Testis (tissue), 3 donors: Measurements from ENCODE around the gene IL32. TPM values are rescaled to one million over a fixed set of nuclear protein-coding genes. Genes with fewer than 3 reads are reported as not detected.

Experiments used
- DNase-seq: peaks from one replicate; pipeline ENCODE4 v3.0.0-alpha.2; 2019
- H3K27ac ChIP-seq, 2 donors: fragments of 200-600 bp; sonication (generic); one replicate each; pipeline ENCODE4 v1.5.1; 2019
- H3K27me3 ChIP-seq: fragments of 200-600 bp; sonication (generic); one replicate; pipeline ENCODE4 v1.5.1; 2019
- H3K36me3 ChIP-seq: fragments of 200-600 bp; sonication (generic); one replicate; pipeline ENCODE4 v1.5.1; 2017; ENCODE audit warnings: low read depth; ENCODE audit errors: missing control alignments
- H3K4me1 ChIP-seq: fragments of 200-600 bp; sonication (generic); one replicate; pipeline ENCODE4 v1.5.1; 2019
- H3K4me3 ChIP-seq, 2 donors: fragments of 200-600 bp; sonication (generic); one replicate each; pipeline ENCODE4 v1.5.1; 2017 to 2019
- H3K9me3 ChIP-seq: fragments of 200-600 bp; sonication (generic); one replicate; pipeline ENCODE4 v1.5.1; 2017
- POLR2A ChIP-seq: fragments of 450-650 bp; IDR thresholded peaks from one replicate; pipeline ENCODE4 v1.6.1; 2017; ENCODE audit warnings: antibody characterized with exemption, mild to moderate bottlenecking, moderate library complexity
- WGBS, 2 donors: methylation state at CpG; one replicate each; pipeline ENCODE4 v1.1.5; 2018; 5-methylcytosine and 5-hydroxymethylcytosine counted together
- intact Hi-C: fragments of 100-400 bp; cut with DNase I; formaldehyde crosslinking; loops from one replicate; pipeline ENCODE4 v1.15.1; 2023; ENCODE audit warnings: low total_unique reads
- polyA plus RNA-seq: library from polyadenylated mRNA; stranded (reverse); fragments of 350-450 nt; fragmentation: Illumina TruSeq; extraction: RNeasy Lipid Tissue Mini Kit (QIAGEN cat#74804); gene quantifications from one replicate; pipeline ENCODE4 v1.2.3, GENCODE V29; 2014; ENCODE audit warnings: low read depth, low replicate concordance; ENCODE audit not compliant: insufficient read depth
- total RNA-seq, 2 donors: library from RNA; depleted of rRNA; stranded (reverse); fragments of >200 nt; gene quantifications; one replicate each; pipeline ENCODE4 v1.2.3, GENCODE V29; 2016
- TF ChIP-seq, protein P1 (sequence below), 3 experiments: fragments of 450-650 bp in 2 of 3; fragments of 200-600 bp in 1 of 3; sonication (generic) in 1 of 3; IDR thresholded peaks; one replicate each; pipeline ENCODE4 v1.5.1; 2016 to 2019; ENCODE audit warnings: antibody characterized with exemption in 3 of 3, mild to moderate bottlenecking in 2 of 3, moderate library complexity in 1 of 3

The IL32 gene
- total and polyA plus RNA-seq, 3 donors from 2014 or later: 27.1 to 62.2 (median 33.0) TPM

GRCh38 chr16:3098459-3099394 lies 33.3 kb downstream of the IL32 start, which contains the start of gene ZSCAN10:
Gene ZSCAN10, minus strand, starts transcription at chr16:3099294. Its CDS starts 6,357 bp downstream, at chr16:3092937.
- Histone ChIP-seq H3K4me3 (no peak within 1 kb of the TSS), H3K27me3 (no peaks in the 10 kb centered on the region), H3K9me3 (no peaks in the 10 kb centered on the region), H3K27ac (no peak within 1 kb of the TSS), H3K4me1 (peaks cover 5% of the 10 kb centered on the region), H3K36me3 (no peaks in the 10 kb centered on the region)
- 62 to 66% methylated on average over 16 to 21 of the region's 21 CpGs for WGBS, 2 donors
- no peak for DNase-seq
- no peak for TF ChIP-seq POLR2A
- TF ChIP-seq, protein P1, sequence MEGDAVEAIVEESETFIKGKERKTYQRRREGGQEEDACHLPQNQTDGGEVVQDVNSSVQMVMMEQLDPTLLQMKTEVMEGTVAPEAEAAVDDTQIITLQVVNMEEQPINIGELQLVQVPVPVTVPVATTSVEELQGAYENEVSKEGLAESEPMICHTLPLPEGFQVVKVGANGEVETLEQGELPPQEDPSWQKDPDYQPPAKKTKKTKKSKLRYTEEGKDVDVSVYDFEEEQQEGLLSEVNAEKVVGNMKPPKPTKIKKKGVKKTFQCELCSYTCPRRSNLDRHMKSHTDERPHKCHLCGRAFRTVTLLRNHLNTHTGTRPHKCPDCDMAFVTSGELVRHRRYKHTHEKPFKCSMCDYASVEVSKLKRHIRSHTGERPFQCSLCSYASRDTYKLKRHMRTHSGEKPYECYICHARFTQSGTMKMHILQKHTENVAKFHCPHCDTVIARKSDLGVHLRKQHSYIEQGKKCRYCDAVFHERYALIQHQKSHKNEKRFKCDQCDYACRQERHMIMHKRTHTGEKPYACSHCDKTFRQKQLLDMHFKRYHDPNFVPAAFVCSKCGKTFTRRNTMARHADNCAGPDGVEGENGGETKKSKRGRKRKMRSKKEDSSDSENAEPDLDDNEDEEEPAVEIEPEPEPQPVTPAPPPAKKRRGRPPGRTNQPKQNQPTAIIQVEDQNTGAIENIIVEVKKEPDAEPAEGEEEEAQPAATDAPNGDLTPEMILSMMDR (IDR thresholded peaks at IDR 0.05): no peak
- intact Hi-C loops: no loop called here

DNA sequence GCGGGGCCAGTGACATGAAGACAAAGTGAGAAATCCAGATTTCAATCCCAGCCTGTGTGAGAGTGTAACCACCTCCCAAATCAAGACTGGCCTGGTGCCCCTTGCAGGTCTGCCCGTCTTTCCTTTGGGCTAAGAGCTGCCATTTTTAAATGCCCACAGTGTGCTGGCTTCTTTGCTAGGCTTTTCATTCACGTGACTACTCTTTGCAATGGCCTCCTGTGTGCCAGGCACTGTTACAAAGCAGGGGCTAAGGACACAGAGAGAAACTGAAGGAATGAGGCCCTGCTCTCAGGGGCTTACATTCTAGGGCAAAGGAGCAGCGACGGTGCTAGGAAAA lies 33.9 kb downstream of the IL32 start:
- TF ChIP-seq POLR2A: no peak
- TF ChIP-seq, protein P1 (IDR thresholded peaks at IDR 0.05): no peak
- H3K36me3 ChIP-seq: no peaks in the 10 kb centered on the region
- H3K4me3 ChIP-seq: no peak overlapping the region
- intact Hi-C loops: no loop called here
- H3K9me3 ChIP-seq: no peaks in the 10 kb centered on the region
- H3K27ac ChIP-seq: no peak overlapping the region
- no peak for DNase-seq
- 60 to 64% methylated on average over 5 of the region's 5 CpGs for WGBS, 2 donors
- H3K27me3 ChIP-seq: no peaks in the 10 kb centered on the region
- H3K4me1 ChIP-seq: peaks cover 5% of the 10 kb centered on the region

- intact Hi-C loops: no loop called here
- Histone ChIP-seq H3K27me3 (no peaks in the 10 kb centered on the region), H3K36me3 (no peaks in the 10 kb centered on the region), H3K4me1 (peaks cover 5% of the 10 kb centered on the region), H3K9me3 (no peaks in the 10 kb centered on the region), H3K27ac (no peak overlapping the region), H3K4me3 (no peak overlapping the region)
- TF ChIP-seq, protein P1 (IDR thresholded peaks at IDR 0.05): no peak
- no peak for TF ChIP-seq POLR2A
- WGBS, 2 donors: 7 to 8% methylated on average over 36 to 39 of the region's 39 CpGs
- peak; percentile 95 for DNase-seq
These were observed 34.5 kb downstream of the IL32 start for GRCh38 chr16:3099732-3100499.

DNA sequence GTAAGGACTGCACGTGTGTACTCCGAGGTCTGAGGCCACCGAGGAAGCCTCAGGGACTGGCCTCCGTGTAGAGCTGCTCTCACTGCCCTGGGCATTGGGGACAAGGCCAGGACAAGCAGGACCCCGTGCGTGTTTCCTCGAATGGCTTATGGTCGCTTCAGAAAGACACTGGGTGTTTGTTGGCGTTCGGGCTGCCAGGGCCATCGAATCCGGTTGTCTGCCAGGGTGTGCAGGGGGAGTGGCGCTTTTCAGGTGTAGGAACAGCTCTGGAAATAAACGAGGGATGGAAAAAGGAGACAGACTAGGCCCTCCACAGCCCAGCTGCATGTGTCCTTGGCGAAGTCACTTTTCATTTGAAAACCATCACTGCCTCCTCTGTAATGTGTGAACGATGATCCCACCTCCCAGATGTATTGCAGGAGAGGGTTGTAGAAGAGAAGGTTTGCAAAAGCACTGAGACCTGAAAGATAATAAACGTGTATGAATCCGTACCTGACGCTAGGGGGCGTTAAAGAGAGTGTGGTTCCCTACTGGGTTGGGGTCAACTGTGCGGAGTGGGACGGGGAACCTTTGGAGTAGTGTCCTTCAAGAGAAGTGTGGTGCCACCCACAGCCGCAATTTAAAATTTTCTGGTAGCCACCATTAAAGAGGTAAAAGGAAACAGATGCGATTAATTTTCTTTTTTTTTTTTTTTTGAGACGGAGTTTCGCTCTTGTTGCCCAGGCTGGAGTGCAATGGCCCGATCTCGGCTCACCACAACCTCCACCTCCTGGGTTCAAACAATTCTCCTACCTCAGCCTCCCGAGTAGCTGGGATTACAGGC lies 35.8 kb downstream of the IL32 start:
- TF ChIP-seq, protein P1 (IDR thresholded peaks at IDR 0.05): peak in 1 of 3 experiments; percentile 69
- no peak for TF ChIP-seq POLR2A
- peak overlapping the region in 1 of 2 donors; percentile 29 for H3K27ac ChIP-seq
- no peak overlapping the region for H3K4me3 ChIP-seq
- intact Hi-C loops: no loop called here
- H3K9me3 ChIP-seq: no peaks in the 10 kb centered on the region
- H3K36me3 ChIP-seq: no peaks in the 10 kb centered on the region
- no peaks in the 10 kb centered on the region for H3K27me3 ChIP-seq
- WGBS, 2 donors: 49 to 52% methylated on average over 29 of the region's 29 CpGs
- DNase-seq: peak; percentile 41
- H3K4me1 ChIP-seq: peaks cover 8% of the 10 kb centered on the region
